Lung (tissue), 12 donors: ENCODE measurements around the gene ZCCHC2. TPM values are rescaled to one million over a fixed set of nuclear protein-coding genes. Genes with fewer than 3 reads are reported as not detected.

ENCODE experiments used
- ATAC-seq: fragments of 200-7000 bp; cut with Tn5 transposase; one replicate; pipeline ENCODE4 v1.9.1; 2020; ENCODE audit warnings: moderate number of reproducible peaks; ENCODE audit not compliant: insufficient read depth, low FRiP score
- DNase-seq, 3 donors: peaks; one replicate each; pipeline ENCODE4 v3.0.0-alpha.2; 2013 to 2017
- H3K27ac ChIP-seq, 2 donors: one replicate each; pipeline ENCODE4 v1.5.1; 2013; ENCODE audit warnings: mild to moderate bottlenecking in 2 of 2, moderate library complexity in 2 of 2, control low read depth in 1 of 2, inconsistent platforms in 1 of 2, low read depth in 1 of 2, low read length in 1 of 2
- H3K27me3 ChIP-seq, 3 donors: one replicate each; pipeline ENCODE4 v1.5.1; 2013; ENCODE audit warnings: low read length in 2 of 3; ENCODE audit not compliant: control insufficient read depth in 3 of 3, insufficient read depth in 3 of 3
- H3K36me3 ChIP-seq, 4 donors: one replicate each; pipeline ENCODE4 v1.5.1; 2013; ENCODE audit warnings: low read length in 4 of 4, mild to moderate bottlenecking in 1 of 4, moderate library complexity in 1 of 4; ENCODE audit not compliant: control insufficient read depth in 4 of 4, insufficient read depth in 4 of 4
- H3K4me1 ChIP-seq, 5 donors: one replicate each; pipeline ENCODE4 v1.5.1; 2013; ENCODE audit warnings: low read length in 5 of 5, mild to moderate bottlenecking in 2 of 5, moderate library complexity in 1 of 5; ENCODE audit not compliant: control insufficient read depth in 5 of 5, insufficient read depth in 5 of 5
- H3K4me3 ChIP-seq: one replicate; pipeline ENCODE4 v1.5.1; 2013; ENCODE audit warnings: mild to moderate bottlenecking, control low read depth, moderate library complexity
- H3K9ac ChIP-seq, 2 donors: one replicate each; pipeline ENCODE4 v1.5.1; 2013; ENCODE audit warnings: low read length in 2 of 2, control low read depth in 1 of 2; ENCODE audit not compliant: insufficient read depth in 1 of 2
- H3K9me3 ChIP-seq, 4 donors: one replicate each; pipeline ENCODE4 v1.5.1; 2013; ENCODE audit warnings: low read length in 3 of 4, mild to moderate bottlenecking in 1 of 4, moderate library complexity in 1 of 4; ENCODE audit not compliant: control insufficient read depth in 4 of 4, insufficient read depth in 3 of 4
- CTCF ChIP-seq: IDR thresholded peaks from 2 replicates; pipeline ENCODE4 v1.5.1; 2012; ENCODE audit warnings: mild to moderate bottlenecking; ENCODE audit errors: control extremely low read depth, extremely low read depth
- WGBS, 2 donors: extraction: QIAGEN DNeasy Blood & Tissue Kit; methylation state at CpG; one replicate each; pipeline ENCODE4 v1.1.7; 2013; 5-methylcytosine and 5-hydroxymethylcytosine counted together
- polyA plus RNA-seq, 2 donors: library from polyadenylated mRNA; stranded (reverse); fragments of 200-250 nt; gene quantifications; one replicate each; pipeline ENCODE4 v1.2.1, GENCODE V29; 2013
- total RNA-seq, 2 donors: library from RNA; depleted of rRNA in 1 of 2; stranded (reverse); fragments of >200 nt in 1 of 2; gene quantifications; one replicate each; pipeline ENCODE4 v1.2.1, GENCODE V29; 2014 to 2021
- donor health status: control.
- donor health status: control.
- donor health status: Bipolar disorder and iron deficiency.
- donor health status: healthy.
- donor health status: DM: yes; HTN: yes; CAD: no.

The ZCCHC2 gene
- total and polyA plus RNA-seq, 4 donors, result 9.3 to 33.9 (median 18.6) TPM

- Histone ChIP-seq H3K4me1 (peaks cover 0 to 24% (median 5%) of the 10 kb centered on the region in 5 donors), H3K27ac (no peak overlapping the region), H3K4me3 (no peak overlapping the region), H3K27me3 (no peaks in the 10 kb centered on the region), H3K9ac (no peak overlapping the region), H3K36me3 (peaks cover 0 to 10% (median 2%) of the 10 kb centered on the region in 4 donors), H3K9me3 (no peaks in the 10 kb centered on the region)
- TF ChIP-seq CTCF, result no peak
- WGBS, 2 donors, result 84 to 91% methylated on average over 2 of the region's 2 CpGs
- no peak for ATAC-seq
- DNase-seq, result no peak
Observed at GRCh38 chr18:62583376-62583775, 60.6 kb downstream of the ZCCHC2 start.

GRCh38 chr18:62584241-62585120 lies 61.7 kb downstream of the ZCCHC2 start:
- Histone ChIP-seq H3K27me3 (no peaks in the 10 kb centered on the region), H3K36me3 (peaks cover 0 to 6% (median 0%) of the 10 kb centered on the region in 4 donors), H3K4me1 (peaks cover 0 to 15% (median 5%) of the 10 kb centered on the region in 5 donors), H3K4me3 (no peak overlapping the region), H3K27ac (peak overlapping the region in 1 of 2 donors; percentile 49), H3K9me3 (no peaks in the 10 kb centered on the region), H3K9ac (no peak overlapping the region)
- peak; percentile 98 for TF ChIP-seq CTCF
- WGBS, 2 donors, result 28 to 37% methylated on average over 23 of the region's 23 CpGs
- ATAC-seq, result peak; percentile 87
- peak; percentile 92 to 95 (median 93) for DNase-seq

- H3K9ac ChIP-seq, result no peak overlapping the region
- WGBS, 2 donors, result 82 to 87% methylated on average over 16 of the region's 16 CpGs
Observed at GRCh38 chr18:62585274-62586150, 62.7 kb downstream of the ZCCHC2 start.

More at GRCh38 chr18:62585274-62586150, 62.7 kb downstream of the ZCCHC2 start:
- Histone ChIP-seq H3K4me1 (peaks cover 0 to 14% (median 5%) of the 10 kb centered on the region in 5 donors), H3K27ac (no peak overlapping the region), H3K36me3 (peaks cover 0 to 6% (median 0%) of the 10 kb centered on the region in 4 donors), H3K9me3 (no peaks in the 10 kb centered on the region), H3K4me3 (no peak overlapping the region), H3K27me3 (no peaks in the 10 kb centered on the region)
- no peak for ATAC-seq
- no peak for DNase-seq
- TF ChIP-seq CTCF, result no peak
